Heart left ventricle (tissue), 13 donors: ENCODE data around the gene ALDH1L1.

Source experiments
- POLR2A ChIP-seq, 2 donors: fragments of 450-650 bp; IDR thresholded peaks; one replicate each; pipeline ENCODE4 v1.6.1; 2017; ENCODE audit warnings: antibody characterized with exemption in 2 of 2, mild to moderate bottlenecking in 2 of 2, moderate library complexity in 2 of 2
- TF ChIP-seq, protein P1 (sequence below), 12 donors: fragments of 200-600 bp; sonication (generic) in 4 of 12; IDR thresholded peaks; one replicate each; pipeline versions ENCODE4 v1.5.0 to v1.8.0; 2018 to 2022; ENCODE audit warnings: antibody characterized with exemption in 12 of 12, mild to moderate bottlenecking in 5 of 12
- donor health status: ischemic (EF 13 %, LVEDD 7.1; RV severe dilation, severe dysfunction).
- donor health status: DM: no; HTN: yes; CAD: no.
- donor health status: DM: no; HTN: no; CAD: no.
- donor health status: ischemic (EF 25% LVEDD 6.9; RV normal size, moderate dysfunction).
- donor health status: ischemic (EF 25% LVEDD 5.7; RV mildly dilated, moderate dysfunction).
- donor health status: ischemic (EF 35%, LVEDD 5.7; RV mildly dilated, moderate dysfunction).
- donor health status: nonischemic (EF 11% LVEDD 7.7; RV severe dilation, severe dysfunction).
- donor health status: DM: yes; HTN: yes; CAD: no.
- donor health status: PGD.
- donor health status: ischemic (EF 29% LVEDD 5.4; RV normal size, mild dysfunction).
- donor health status: nonischemic (EF 23%, LVEDD 6.1; RV moderate dilation, normal function).

DNA sequence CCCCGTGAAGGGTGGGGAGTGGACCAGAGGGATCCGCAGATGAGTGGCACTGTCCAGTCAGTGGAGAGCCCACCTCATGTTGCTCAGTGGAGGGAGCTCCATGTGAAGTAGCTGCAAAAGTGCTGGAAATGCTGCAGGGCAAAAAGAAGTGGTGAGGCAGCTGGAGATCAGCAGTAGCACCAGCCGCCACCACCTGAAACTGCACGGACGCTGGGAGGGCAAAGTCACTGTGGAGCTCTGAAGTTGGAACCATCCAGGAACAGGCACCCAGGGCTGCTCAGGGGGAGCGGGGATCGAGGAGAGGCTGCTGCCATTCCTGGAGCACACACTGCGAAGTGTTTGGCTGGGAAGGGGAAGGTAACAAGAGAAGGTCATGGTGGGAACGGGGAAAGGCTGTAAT lies 6.4 kb upstream of the ALDH1L1 start:
- TF ChIP-seq, protein P1, sequence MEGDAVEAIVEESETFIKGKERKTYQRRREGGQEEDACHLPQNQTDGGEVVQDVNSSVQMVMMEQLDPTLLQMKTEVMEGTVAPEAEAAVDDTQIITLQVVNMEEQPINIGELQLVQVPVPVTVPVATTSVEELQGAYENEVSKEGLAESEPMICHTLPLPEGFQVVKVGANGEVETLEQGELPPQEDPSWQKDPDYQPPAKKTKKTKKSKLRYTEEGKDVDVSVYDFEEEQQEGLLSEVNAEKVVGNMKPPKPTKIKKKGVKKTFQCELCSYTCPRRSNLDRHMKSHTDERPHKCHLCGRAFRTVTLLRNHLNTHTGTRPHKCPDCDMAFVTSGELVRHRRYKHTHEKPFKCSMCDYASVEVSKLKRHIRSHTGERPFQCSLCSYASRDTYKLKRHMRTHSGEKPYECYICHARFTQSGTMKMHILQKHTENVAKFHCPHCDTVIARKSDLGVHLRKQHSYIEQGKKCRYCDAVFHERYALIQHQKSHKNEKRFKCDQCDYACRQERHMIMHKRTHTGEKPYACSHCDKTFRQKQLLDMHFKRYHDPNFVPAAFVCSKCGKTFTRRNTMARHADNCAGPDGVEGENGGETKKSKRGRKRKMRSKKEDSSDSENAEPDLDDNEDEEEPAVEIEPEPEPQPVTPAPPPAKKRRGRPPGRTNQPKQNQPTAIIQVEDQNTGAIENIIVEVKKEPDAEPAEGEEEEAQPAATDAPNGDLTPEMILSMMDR (IDR thresholded peaks at IDR 0.05): no peak
- TF ChIP-seq POLR2A (IDR thresholded peaks at IDR 0.05): no peak
